HG02943 (cell line): ENCODE results near the gene IGHMBP2.

Experiments
- ATAC-seq: cut with Tn5 transposase; IDR thresholded peaks from one replicate; pipeline ENCODE4 v1.9.1; 2021; ENCODE audit warnings: mild to moderate bottlenecking, low read depth, moderate library complexity; ENCODE audit not compliant: unreplicated experiment

IGHMBP2 gene

DNA sequence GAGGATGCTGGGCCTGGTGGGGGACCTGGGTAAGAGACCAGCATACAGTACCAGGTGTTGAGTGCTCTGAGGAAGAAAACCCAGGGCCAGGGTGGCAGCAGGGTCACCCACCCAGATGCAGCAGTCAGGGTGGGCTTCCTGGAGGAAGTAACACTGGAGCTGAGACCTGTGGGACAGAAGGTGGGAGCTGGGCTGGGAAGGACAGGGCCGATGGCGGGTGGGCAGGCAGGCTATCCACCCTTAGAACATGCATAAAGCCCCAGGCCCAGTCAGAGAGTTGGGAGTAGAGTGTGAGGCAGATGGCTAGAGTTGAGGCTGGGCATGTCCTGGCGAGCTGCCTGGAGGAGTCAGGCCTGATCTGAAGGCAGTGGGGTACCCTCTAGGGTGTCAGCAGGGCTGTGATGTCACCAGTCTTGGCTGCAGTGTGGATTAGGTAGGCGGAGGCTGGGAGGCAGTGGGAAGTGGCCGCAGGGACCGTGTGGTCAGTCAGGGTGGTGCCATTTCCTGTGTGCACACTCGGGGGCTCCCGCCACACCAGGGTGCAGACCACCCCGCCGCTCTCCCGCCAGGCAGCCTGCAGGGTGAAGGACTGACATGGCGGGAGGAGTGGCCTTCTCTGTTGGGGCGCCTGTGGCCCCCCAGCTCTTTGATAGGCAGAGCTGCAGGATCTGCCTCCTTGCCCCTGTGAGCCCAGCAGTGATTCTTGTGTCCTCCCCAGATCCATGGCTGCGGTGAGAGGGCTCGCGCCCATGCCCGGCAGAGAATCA is 35.3 kb downstream of the IGHMBP2 start:
- no peak for ATAC-seq

DNA sequence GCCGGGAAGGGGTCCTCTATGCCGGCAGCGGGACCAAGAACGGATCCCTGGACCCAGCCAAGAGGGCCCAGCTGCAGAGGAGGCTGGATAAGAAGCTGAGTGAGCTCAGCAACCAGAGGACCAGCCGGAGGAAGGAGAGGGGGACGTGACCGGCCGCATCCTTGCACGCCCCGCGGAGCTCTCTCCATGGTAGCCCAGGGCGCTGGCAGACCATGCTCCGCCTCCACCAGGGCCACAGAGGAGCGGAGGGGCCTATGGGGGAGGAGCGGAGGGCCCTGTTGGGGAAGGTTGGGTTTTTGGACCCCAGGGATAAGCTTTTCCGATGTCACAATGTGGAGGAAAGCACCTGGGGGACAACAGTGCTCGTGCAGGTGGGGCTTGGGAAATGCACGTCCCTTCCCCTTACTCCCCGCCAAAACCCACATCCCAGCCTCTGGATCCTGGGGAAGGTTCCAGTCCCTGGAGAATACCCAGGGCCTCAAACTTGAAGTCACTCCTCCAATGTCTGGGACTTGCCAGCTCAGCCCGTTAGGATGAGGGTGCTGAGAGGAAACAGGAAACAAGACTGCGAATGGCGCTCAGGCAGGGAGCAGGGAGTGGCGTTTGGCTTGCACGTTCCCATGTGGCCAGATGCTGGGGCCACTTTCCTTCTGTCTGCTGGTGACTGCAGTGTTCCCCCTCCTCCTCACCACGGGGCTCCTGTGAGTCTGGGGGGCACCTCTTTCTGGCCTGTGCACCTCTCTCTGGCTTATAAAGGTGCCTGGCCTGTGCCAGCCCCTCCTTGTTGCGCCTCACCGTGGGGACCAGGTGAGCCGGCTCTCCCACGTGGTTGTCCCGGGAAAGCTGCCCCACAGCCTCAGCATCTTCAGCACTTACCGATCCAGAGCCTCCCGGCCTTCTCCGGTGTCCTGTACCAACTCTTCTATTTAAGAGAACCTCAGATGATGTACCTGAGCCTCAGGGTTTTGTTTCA is 36.2 kb downstream of the IGHMBP2 start:
- ATAC-seq, result no peak

DNA sequence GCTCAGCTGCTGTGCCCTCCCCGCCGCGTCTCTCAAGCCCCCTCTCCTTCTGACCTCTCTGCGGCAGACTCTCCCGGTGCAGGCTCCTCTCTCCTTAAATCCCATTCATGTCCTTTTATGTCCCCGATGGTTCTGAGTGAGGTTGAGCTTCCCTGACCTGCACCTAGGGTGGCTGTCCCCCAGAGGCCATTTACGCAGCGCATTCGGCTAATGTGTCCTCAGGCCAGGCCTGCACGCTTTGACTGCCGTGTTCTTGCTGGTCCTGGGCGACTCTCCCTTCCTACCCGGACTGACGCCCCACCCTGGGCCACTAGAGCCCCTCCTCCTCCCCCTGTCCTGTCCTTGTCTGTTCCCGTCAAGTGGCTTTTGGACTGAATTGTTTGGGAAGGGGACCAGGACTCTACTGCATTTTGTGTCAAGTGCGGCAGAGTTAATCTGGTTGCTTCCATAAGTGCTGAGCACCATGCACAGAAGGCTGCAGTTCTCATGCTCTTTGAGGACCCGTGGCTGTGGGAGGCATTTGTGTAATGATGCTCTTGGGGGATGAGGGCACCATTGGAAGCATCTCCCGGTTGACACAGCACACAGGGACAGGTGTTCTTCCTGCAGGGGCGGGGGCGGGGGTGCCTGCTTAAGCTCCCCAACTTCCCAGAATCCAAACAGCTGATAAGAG is 37.1 kb downstream of the IGHMBP2 start:
- ATAC-seq, result no peak

DNA sequence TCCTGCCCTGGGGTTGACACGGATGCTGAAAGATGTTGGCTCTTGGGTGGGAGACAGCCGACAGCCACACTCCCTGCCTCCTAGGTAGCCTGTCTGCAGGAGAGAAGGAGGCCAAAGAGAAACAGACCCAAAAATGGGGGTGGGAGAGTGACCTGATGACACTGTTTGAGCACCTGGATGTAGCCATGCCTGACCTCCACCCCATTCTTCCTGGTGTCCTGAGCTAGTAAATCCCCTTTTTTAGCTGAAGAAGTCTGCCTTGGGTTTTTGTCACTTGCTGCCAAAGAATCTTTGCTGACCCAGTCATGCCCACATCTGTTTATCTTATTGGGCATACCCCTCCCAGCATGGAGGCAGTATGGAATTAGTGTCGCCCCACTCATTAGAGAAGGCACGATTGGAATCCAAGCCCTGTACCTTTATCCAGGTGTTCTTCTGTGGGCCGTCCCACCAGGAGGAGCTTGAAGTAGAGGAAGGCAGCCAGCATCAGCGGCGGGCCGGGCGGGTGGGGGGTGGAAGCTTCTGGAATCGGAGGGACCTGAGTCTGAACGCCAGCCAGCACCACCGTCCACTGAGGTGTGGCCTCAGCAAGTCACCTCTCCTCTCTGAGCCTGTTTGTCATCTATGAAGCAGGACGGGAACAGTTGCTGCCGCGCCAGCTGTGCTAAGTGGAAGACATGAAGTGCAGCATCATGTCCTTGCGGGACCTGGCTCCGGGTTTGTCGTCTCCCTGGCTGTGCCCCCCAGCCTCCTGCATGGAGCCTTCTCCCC is 37.8 kb downstream of the IGHMBP2 start:
- ATAC-seq, result no peak

DNA sequence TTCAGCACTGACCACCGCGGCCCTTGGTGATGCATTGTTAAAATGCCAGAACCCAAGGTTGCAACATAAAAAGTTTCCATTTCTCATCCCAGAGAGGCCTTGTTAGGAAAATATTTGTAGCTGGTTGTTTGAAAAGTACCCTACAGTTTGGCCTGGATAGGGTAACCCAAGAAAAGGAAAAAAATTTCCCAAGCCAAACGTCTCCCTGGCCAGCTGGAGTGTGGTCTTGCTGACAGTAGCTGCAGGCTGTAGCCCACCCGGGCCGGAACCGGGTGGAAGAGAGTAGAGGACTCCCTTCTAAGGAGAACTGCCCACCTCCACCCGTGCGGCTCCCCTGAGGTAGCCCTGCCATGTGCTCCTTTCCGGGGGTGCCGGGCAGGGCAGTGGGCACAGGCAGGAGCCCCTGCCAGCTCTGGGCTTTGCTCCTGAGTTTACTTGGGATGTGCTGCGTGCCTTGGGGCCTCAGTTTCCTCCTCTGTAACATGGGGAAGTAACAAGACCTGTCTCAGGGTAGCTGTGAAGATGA is 38.5 kb downstream of the IGHMBP2 start:
- no peak for ATAC-seq

DNA sequence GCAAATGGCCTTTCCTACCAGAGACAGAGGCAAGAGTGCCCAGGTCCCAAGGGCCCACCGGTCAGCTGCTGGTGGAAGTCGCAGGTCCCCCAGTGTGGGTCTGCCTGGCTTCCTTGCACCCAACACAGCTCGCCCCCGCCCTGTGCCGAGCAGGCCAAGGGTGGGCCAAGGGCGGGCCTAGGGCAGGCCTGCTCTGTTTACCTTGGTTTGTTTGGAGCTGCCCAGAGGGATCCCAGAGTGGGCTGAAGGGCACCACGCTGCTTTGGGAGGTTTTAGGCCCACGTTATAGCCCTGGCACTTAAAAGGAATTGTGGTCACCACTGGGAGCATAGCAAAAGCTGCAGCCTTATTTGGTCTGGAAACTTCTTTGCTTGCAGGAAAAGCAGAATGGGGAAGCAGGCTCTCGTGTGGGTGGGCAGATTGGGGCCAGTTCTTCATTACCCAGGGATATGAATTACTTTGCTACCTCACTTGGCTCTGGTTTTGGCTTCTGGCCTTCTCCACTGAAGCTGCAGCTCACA is 39.1 kb downstream of the IGHMBP2 start:
- no peak for ATAC-seq

DNA sequence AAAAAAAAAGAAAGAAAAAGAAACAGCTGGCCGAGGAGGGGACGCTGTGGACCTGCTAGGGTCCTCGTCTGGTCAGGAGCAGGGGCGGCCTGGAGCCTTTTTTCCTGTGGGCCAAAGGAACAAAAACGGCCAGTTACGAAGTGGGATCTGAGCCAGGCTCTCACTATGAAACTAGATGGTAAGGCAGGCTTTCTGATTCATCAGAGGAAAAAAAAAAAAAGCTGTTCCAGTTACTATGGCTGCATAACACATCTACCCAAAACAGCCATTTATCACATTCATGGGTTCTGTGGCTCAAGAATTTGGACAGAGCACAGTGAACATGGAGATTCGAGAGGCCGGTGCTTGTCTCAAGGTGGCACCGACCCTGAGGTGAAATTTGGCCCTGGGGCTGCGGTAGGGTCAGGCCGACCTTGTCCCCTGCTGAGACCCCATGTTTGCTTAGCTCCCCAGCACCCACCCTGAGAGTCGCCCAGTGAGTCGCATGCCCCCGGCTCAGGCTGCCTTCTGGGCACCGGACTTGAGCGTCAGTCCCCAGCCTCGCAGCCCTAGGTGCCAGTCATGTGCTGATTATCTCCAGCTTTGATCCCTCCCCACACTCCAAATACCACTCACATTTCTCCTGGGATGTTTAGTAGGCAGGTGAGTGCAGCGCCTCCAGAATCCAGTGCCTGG is 42.9 kb downstream of the IGHMBP2 start:
- ATAC-seq, result no peak

DNA sequence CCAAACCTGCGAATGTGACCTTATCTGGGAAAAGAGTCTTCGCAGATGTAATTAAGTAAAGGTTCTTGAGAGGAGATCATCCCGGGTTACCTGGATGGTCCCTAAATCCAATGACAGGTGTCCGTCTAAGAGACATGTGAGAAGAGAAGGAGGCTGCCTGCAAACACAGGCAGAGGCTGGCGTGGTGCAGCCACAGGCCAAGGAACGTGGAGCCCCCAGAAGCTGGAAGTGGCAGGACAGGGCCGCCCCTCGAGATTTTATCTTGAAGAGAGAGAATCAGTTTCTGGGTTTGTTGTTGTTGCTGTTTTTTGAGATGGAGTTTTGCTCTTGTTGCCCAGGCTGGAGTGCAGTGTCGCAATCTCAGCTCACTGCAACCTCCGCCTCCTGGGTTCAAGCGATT is 43.5 kb downstream of the IGHMBP2 start:
- no peak for ATAC-seq

DNA sequence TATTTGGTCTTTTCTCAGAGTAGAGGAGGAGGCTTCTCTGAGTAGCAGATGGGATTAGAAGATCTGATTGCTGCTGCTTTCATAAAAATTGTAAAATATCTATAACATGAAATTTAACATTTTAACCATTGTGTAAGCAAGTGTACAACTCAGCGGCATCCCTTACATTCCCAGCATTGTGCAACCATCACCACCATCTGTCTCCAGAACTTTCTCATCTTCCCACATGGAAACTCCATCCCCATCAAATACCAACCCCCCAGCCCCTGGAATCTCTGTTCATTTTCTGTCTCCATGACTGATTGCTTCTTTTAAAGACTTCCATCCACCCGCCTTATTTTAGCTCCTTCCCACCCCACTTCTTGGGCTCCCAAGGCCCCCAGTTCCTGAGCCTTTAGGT is 44.8 kb downstream of the IGHMBP2 start:
- no peak for ATAC-seq

DNA sequence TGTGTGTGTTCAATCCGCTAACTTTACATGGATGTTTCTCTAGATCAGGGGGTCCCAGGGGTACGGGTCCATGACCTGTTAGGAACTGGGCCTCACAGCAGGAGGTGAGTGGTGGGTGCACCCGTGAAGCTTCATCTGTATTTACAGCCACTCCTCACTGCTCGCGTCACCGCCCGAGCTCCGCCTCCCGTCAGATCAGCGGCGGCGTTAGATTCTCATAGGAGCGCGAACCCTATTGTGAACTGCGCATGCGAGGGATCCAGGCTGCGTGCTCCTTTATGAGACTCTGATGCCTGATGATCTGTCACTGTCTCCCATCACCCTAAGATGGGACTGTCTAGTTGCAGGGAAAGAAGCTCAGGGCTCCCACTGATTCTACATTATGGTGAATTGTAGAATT is 45.2 kb downstream of the IGHMBP2 start:
- no peak for ATAC-seq

DNA sequence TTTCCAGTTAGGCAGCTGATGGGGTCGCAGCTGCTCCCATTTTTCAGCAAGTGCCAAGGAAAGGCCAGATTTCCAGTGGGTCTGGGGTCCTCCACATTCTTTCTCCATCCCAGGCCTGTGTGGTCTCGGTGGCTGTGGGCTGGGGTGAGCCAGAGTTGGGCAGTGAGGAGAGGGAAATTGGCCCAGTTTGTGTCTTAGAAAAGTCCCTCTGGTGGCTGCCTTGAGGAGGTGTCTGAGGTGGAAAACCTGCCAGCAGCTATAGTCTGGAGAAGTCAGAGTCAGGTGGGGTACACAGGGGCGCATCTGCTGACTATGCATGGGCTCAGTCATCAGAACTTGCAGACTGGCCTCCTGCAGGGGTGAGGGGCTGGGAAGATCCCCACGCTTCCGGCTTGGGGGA is 46.6 kb downstream of the IGHMBP2 start:
- no peak for ATAC-seq

DNA sequence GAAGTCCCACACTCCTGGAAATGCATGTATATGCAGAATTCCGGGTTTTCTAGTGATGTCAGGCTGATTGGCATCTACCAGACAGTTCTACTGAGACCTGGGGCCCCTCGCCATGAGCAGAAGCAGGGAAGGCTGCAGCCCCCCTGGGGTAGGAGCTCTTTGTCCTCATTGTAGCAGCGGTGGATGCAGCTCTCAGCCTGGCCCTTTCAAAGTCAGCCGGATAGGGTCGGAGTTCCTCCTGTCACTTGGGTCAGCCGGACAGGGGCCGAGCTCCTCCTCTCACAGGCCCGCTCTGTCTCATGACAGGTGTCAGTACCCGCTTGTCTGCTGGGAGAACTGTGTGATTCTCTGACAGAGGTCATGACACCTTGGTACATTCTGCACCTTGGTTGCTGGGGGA is 47.1 kb downstream of the IGHMBP2 start:
- no peak for ATAC-seq

DNA sequence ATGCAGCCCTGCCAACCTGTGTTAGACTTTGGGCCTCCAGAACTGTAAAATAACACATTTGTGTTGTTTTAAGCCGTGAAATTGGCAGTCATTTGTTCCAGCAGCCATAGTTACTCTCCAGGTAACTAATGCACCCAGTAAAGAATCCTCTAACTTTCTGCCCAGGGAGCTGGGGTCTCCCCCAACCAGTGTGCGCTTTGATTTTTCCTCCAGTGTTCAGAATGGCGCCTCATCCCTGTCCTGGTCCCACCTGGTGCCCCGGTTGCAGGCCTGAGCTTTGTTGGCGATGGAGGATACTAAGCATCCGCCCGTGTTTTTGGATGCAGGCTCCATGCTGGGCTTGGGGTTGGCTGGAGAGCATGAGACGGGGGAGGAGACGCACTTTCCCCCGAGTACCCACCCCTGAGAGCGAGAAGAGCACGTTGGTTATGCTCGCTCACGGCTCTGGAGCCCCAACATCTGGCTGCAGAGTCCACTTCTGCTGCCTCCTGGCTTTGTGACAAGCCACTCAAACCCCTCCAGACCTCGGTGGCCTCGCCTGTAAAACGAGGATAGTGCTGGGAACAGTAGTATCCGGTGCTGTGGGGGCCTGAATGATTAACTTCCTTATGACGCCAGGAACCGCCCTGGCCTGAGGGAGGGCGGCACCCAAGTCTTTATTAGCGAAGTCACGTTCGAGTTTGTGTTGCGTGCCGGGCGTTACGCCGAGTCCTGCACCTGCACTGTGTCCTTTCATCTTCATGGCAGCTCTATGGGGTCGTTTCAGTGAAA is 51.3 kb downstream of the IGHMBP2 start:
- ATAC-seq, result no peak

DNA sequence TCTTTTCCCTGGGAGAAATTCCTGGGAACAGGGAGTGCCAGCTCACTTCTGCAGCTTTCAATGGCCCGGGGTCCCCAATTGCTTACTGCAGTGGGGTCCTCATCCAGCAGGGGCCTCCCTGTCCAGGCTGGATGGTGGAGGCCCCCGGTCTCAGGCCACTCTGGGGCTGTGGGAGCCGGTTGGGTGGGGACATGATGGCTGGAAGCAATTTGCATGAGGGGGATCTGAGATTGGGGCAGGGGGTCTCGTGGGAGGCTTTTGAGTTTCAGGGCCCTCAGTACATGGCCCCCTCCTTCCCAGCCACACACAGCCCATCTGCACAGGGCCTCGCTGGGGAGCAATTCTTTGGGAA is 51.9 kb downstream of the IGHMBP2 start:
- ATAC-seq, result no peak

DNA sequence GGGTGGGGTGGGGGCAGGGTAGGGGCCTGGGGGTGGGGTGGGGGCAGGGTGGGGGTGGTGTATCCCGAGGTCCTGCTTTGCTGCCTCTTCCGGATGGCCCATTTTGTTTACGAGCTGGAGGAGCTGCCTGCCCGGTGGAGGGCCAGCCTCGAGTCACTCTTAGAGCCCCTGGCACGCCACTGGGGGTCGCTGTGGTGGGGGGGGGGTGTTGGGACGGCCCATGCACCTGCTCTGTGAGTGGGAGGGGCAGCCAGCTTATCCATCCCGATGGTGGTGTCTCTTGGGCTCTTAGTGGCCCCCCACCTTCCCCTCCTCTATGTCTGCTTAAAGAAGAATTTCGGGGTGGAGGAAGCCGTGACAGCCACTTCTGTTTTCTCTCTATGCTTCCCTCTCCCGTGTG is 52.5 kb downstream of the IGHMBP2 start:
- no peak for ATAC-seq

DNA sequence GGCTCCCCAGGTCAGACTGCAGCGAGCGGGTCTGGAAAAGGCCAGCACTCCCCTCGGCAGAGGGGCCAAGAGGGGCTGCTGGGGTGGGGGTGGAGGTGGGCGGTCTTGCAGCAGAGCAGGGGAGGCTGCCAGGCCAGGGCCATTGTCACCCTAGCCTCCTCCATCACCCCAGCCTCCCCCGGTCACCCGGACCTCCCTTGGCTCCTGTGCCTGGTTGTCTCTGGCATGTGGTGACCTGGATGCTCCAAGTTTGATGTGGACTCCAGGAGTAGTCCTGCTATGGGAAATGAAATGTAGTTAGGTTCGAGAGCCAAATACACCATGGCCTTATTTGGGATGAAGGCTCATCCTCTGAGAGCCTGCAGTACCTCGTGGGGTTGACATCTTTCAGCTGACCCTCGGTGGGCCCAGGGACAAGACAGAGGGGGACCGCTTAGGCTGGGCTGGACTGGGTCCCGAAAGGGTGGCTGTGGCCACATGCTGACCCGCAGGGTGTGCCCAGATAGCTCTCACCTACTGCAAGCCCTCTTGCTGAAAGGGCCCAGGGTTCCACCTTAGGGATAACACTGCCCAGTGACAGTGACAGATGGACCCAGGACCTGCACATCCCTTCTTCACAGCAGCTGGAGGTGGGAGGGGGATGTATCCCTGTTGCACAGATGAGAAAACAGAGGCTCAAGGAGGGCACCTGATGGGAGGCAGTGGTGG is 53.0 kb downstream of the IGHMBP2 start:
- ATAC-seq, result no peak

DNA sequence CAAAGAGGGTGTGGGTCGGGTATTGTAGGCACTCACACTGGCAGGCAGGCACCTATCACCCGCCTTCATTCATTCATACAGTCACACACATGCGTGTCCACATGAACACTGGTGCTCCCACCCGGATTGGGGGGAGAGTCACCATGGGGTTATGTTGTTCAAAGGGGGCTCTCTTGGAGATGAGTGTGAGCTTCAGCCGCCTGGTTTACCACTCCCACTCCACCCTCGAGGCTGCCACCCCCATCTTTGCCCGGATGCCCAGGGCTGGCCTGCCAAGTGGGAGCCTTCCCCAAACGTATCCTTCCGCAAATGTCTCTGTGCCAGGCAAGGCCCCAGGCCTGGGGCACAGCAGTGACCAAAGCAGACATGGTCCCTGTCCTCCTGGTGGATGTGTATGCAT is 54.5 kb downstream of the IGHMBP2 start:
- ATAC-seq, result no peak
